ENCODE data around the gene MRGPRX3.
A peak's percentile ranks its signal among the peaks of the same experiment; 100 is the strongest.

The MRGPRX3 gene

GRCh38 chr11:18171377-18172000 lies 39.1 kb downstream of the MRGPRX3 start:
- peak; percentile 26 for DNase-seq

- DNase-seq: no peak
Observed at GRCh38 chr11:18172666-18173065, 40.3 kb downstream of the MRGPRX3 start, which contains the start of gene MRGPRX4. MRGPRX4 (plus strand) TSS chr11:18172837; CDS start chr11:18173257, 420 bp downstream.

GRCh38 chr11:18173225-18173866 lies 41.0 kb downstream of the MRGPRX3 start:
- no peak for DNase-seq

Data from NCI-H69 (cell line).